NCI-H446 (cell line): ENCODE results near the gene GNAI1.
"Not testable (repeated sequence)": the region's sequence is repeated elsewhere in the genome, so short reads cannot be mapped to it uniquely, and the experiment has no call there.

Source experiments
- DNase-seq, 2 experiments: peaks; one replicate each; lab custom pipeline; 2025; lab: John Stamatoyannopoulos, UW

GNAI1 gene

GRCh38 chr7:80132594-80132993, 2.0 kb upstream of the GNAI1 start:
- no peak for DNase-seq

- DNase-seq: no peak
These were observed 1.1 kb upstream of the GNAI1 start for GRCh38 chr7:80133361-80134114.

GRCh38 chr7:80134115-80134535, 506 bp upstream of the GNAI1 start:
- no peak for DNase-seq

- peak in 1 of 2 experiments; percentile 31 for DNase-seq
These were observed 876 bp downstream of the GNAI1 start for GRCh38 chr7:80135309-80136104.

- DNase-seq: no peak
These were observed 1.8 kb downstream of the GNAI1 start for GRCh38 chr7:80136261-80137055.

- no peak for DNase-seq
These were observed 2.8 kb downstream of the GNAI1 start for GRCh38 chr7:80137410-80137809.

GRCh38 chr7:80139236-80139635, 4.6 kb downstream of the GNAI1 start:
- DNase-seq: no peak

- no peak for DNase-seq
These were observed 5.8 kb downstream of the GNAI1 start for GRCh38 chr7:80140388-80140787.

- no peak for DNase-seq
These were observed 6.7 kb downstream of the GNAI1 start for GRCh38 chr7:80141376-80141775.

- DNase-seq: no peak
These were observed 8.4 kb downstream of the GNAI1 start for GRCh38 chr7:80142853-80143580.

GRCh38 chr7:80145780-80146422, 11.3 kb downstream of the GNAI1 start:
- no peak for DNase-seq

- no peak for DNase-seq
These were observed 12.0 kb downstream of the GNAI1 start for GRCh38 chr7:80146545-80147182.

- no peak for DNase-seq
These were observed 13.1 kb downstream of the GNAI1 start for GRCh38 chr7:80147543-80148391.

- no peak for DNase-seq
These were observed 16.1 kb downstream of the GNAI1 start for GRCh38 chr7:80150611-80151273.

GRCh38 chr7:80151274-80151665, 16.6 kb downstream of the GNAI1 start:
- no peak for DNase-seq

- DNase-seq: no peak
These were observed 18.8 kb downstream of the GNAI1 start for GRCh38 chr7:80153446-80153845.

GRCh38 chr7:80154656-80155333, 20.2 kb downstream of the GNAI1 start:
- peak in 1 of 2 experiments; percentile 18 for DNase-seq

- DNase-seq: no peak
These were observed 20.7 kb downstream of the GNAI1 start for GRCh38 chr7:80155374-80155773.

GRCh38 chr7:80157770-80158169, 23.1 kb downstream of the GNAI1 start:
- DNase-seq: not testable (repeated sequence)
